ENCODE results near the gene STOML1.

DNA sequence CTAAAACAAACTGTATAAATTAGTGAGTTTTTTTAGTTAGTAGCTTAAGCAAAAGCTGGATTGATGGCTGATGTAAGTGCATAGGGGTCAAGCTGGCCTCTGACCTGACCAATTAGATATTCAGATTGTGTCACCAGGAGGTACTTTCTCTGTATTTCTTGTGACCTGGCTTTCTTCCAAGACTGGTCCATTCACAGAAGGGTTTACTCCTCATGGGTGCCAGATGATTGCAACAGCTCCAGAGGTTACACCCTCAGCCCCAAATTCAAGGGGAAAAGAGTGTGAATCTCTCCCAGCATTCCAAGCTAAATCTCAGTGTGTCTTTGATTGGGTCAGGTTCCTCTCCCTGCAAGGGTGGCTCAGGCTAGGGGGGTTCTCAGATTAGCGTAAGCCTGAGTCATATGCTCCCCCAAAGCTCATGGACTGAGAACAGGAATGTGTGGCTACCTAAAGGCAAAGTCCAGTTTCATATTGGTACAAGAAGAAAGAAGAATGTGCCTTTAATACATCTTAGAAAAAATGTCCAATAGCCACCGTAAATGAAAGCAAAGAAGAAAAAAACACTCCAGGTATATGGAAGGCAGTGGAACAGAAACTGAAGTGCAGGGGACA is 18.9 kb upstream of the STOML1 start:
- TF ChIP-seq GATA3 (IDR thresholded peaks at IDR 0.05; ENCODE audit: low read depth, low read length): no peak
- no peak for TF ChIP-seq GATA2 (IDR thresholded peaks at IDR 0.05; ENCODE audit: low read depth, low read length)

Data from SH-SY5Y (cell line).